BLaER1 (cell line): ENCODE measurements around the gene VEPH1.

Source experiments
- H3K27ac ChIP-seq: shearing (Covaris generic); formaldehyde crosslinking; 2 replicates; pipeline ENCODE4 v1.8.1; 2022
- H3K27me3 ChIP-seq: shearing (Covaris generic); formaldehyde crosslinking; 2 replicates; pipeline ENCODE4 v1.8.1; 2022
- H3K36me3 ChIP-seq: shearing (Covaris generic); formaldehyde crosslinking; 2 replicates; pipeline ENCODE4 v1.8.1; 2022
- H3K4me1 ChIP-seq: shearing (Covaris generic); formaldehyde crosslinking; 2 replicates; pipeline ENCODE4 v1.8.1; 2022
- H3K4me2 ChIP-seq: shearing (Covaris generic); formaldehyde crosslinking; 2 replicates; pipeline ENCODE4 v1.8.1; 2022
- H3K4me3 ChIP-seq: shearing (Covaris generic); formaldehyde crosslinking; 2 replicates; pipeline ENCODE4 v1.8.1; 2022
- H3K9ac ChIP-seq: shearing (Covaris generic); formaldehyde crosslinking; 2 replicates; pipeline ENCODE4 v1.8.1; 2022
- H3K9me3 ChIP-seq: shearing (Covaris generic); formaldehyde crosslinking; 2 replicates; pipeline ENCODE4 v1.8.1; 2022
- H4K20me1 ChIP-seq: shearing (Covaris generic); formaldehyde crosslinking; 2 replicates; pipeline ENCODE4 v1.8.1; 2022
- Cebpa-rat ChIP-seq: shearing (Covaris generic); IDR thresholded peaks from 2 replicates; pipeline ENCODE4 v1.8.1; 2022

Gene VEPH1

GRCh38 chr3:157261000-157261399 is 242.2 kb downstream of the VEPH1 start:
- no peak for TF ChIP-seq Cebpa-rat
- Histone ChIP-seq H3K9me3 (no peaks in the 10 kb centered on the region), H3K27me3 (no peaks in the 10 kb centered on the region), H3K4me1 (no peaks in the 10 kb centered on the region), H3K27ac (no peak overlapping the region), H3K4me3 (no peak overlapping the region), H3K36me3 (no peaks in the 10 kb centered on the region), H3K9ac (no peak overlapping the region), H4K20me1 (no peaks in the 10 kb centered on the region), H3K4me2 (no peak overlapping the region)

- TF ChIP-seq Cebpa-rat, result no peak
- Histone ChIP-seq H3K4me1 (no peaks in the 10 kb centered on the region), H3K27ac (no peak overlapping the region), H3K9ac (no peak overlapping the region), H3K9me3 (no peaks in the 10 kb centered on the region), H3K4me3 (no peak overlapping the region), H3K36me3 (no peaks in the 10 kb centered on the region), H4K20me1 (no peaks in the 10 kb centered on the region), H3K4me2 (no peak overlapping the region), H3K27me3 (no peaks in the 10 kb centered on the region)
Measured at GRCh38 chr3:157259825-157260224, 243.4 kb downstream of the VEPH1 start.

- Histone ChIP-seq H3K9me3 (no peaks in the 10 kb centered on the region), H3K4me3 (no peak overlapping the region), H3K36me3 (no peaks in the 10 kb centered on the region), H3K9ac (no peak overlapping the region), H3K4me2 (no peak overlapping the region), H3K27me3 (no peaks in the 10 kb centered on the region), H4K20me1 (no peaks in the 10 kb centered on the region), H3K27ac (no peak overlapping the region), H3K4me1 (no peaks in the 10 kb centered on the region)
- TF ChIP-seq Cebpa-rat, result no peak
Measured at GRCh38 chr3:157257101-157257500, 246.1 kb downstream of the VEPH1 start.

GRCh38 chr3:157255797-157256196 is 247.4 kb downstream of the VEPH1 start:
- no peaks in the 10 kb centered on the region for H3K4me1 ChIP-seq
- H3K9me3 ChIP-seq, result no peaks in the 10 kb centered on the region
- no peaks in the 10 kb centered on the region for H3K27me3 ChIP-seq
- H3K27ac ChIP-seq, result no peak overlapping the region
- H3K9ac ChIP-seq, result no peak overlapping the region
- no peak overlapping the region for H3K4me3 ChIP-seq
- H4K20me1 ChIP-seq, result no peaks in the 10 kb centered on the region
- H3K36me3 ChIP-seq, result no peaks in the 10 kb centered on the region
- no peak overlapping the region for H3K4me2 ChIP-seq
- no peak for TF ChIP-seq Cebpa-rat

- H3K36me3 ChIP-seq, result 0 out of 2 replicates have a peak, but pooled peaks cover 3% of the 10 kb centered on the region
- no peak overlapping the region for H3K27ac ChIP-seq
- H3K4me1 ChIP-seq, result peaks cover 18% of the 10 kb centered on the region
- H3K4me3 ChIP-seq, result no peak overlapping the region
- no peaks in the 10 kb centered on the region for H4K20me1 ChIP-seq
- no peaks in the 10 kb centered on the region for H3K9me3 ChIP-seq
- no peak for TF ChIP-seq Cebpa-rat
- no peaks in the 10 kb centered on the region for H3K27me3 ChIP-seq
- no peak overlapping the region for H3K4me2 ChIP-seq
- H3K9ac ChIP-seq, result no peak overlapping the region
Measured at GRCh38 chr3:157251685-157252084, 251.5 kb downstream of the VEPH1 start.

GRCh38 chr3:157249606-157250005 is 253.6 kb downstream of the VEPH1 start:
- H3K9me3 ChIP-seq, result no peaks in the 10 kb centered on the region
- no peak overlapping the region for H3K27ac ChIP-seq
- H3K4me3 ChIP-seq, result no peak overlapping the region
- no peak for TF ChIP-seq Cebpa-rat
- H3K9ac ChIP-seq, result no peak overlapping the region
- H3K27me3 ChIP-seq, result no peaks in the 10 kb centered on the region
- no peak overlapping the region for H3K4me2 ChIP-seq
- H3K36me3 ChIP-seq, result 0 out of 2 replicates have a peak, but pooled peaks cover 3% of the 10 kb centered on the region
- peaks cover 18% of the 10 kb centered on the region for H3K4me1 ChIP-seq
- H4K20me1 ChIP-seq, result no peaks in the 10 kb centered on the region

- no peak for TF ChIP-seq Cebpa-rat
- H3K4me3 ChIP-seq, result no peak overlapping the region
- peaks cover 18% of the 10 kb centered on the region for H3K4me1 ChIP-seq
- H3K9ac ChIP-seq, result no peak overlapping the region
- H4K20me1 ChIP-seq, result no peaks in the 10 kb centered on the region
- no peaks in the 10 kb centered on the region for H3K27me3 ChIP-seq
- H3K9me3 ChIP-seq, result no peaks in the 10 kb centered on the region
- 0 out of 2 replicates have a peak overlapping the region, but pooled peaks have one; percentile 38 for H3K27ac ChIP-seq
- peak overlapping the region; percentile 13 for H3K4me2 ChIP-seq
- H3K36me3 ChIP-seq, result 0 out of 2 replicates have a peak, but pooled peaks cover 3% of the 10 kb centered on the region
Measured at GRCh38 chr3:157248590-157249422, 254.4 kb downstream of the VEPH1 start.

GRCh38 chr3:157247391-157247790 is 255.8 kb downstream of the VEPH1 start:
- H3K4me1 ChIP-seq, result peaks cover 18% of the 10 kb centered on the region
- no peaks in the 10 kb centered on the region for H4K20me1 ChIP-seq
- H3K9me3 ChIP-seq, result no peaks in the 10 kb centered on the region
- TF ChIP-seq Cebpa-rat, result no peak
- no peaks in the 10 kb centered on the region for H3K27me3 ChIP-seq
- no peak overlapping the region for H3K4me3 ChIP-seq
- H3K36me3 ChIP-seq, result 0 out of 2 replicates have a peak, but pooled peaks cover 3% of the 10 kb centered on the region
- H3K27ac ChIP-seq, result no peak overlapping the region
- H3K9ac ChIP-seq, result no peak overlapping the region
- no peak overlapping the region for H3K4me2 ChIP-seq

GRCh38 chr3:157242836-157243235 is 260.4 kb downstream of the VEPH1 start:
- Histone ChIP-seq H3K36me3 (no peaks in the 10 kb centered on the region), H3K27ac (no peak overlapping the region), H3K27me3 (no peaks in the 10 kb centered on the region), H3K4me3 (no peak overlapping the region), H3K9ac (no peak overlapping the region), H3K9me3 (no peaks in the 10 kb centered on the region), H4K20me1 (no peaks in the 10 kb centered on the region), H3K4me1 (peaks cover 5% of the 10 kb centered on the region; the same call in 1 of the 2 replicates), H3K4me2 (no peak overlapping the region)
- TF ChIP-seq Cebpa-rat, result no peak

GRCh38 chr3:157241599-157241998 is 261.6 kb downstream of the VEPH1 start:
- Histone ChIP-seq H4K20me1 (no peaks in the 10 kb centered on the region), H3K9me3 (no peaks in the 10 kb centered on the region), H3K27me3 (no peaks in the 10 kb centered on the region), H3K9ac (no peak overlapping the region), H3K36me3 (no peaks in the 10 kb centered on the region), H3K4me3 (no peak overlapping the region), H3K4me1 (no peaks in the 10 kb centered on the region), H3K4me2 (no peak overlapping the region), H3K27ac (no peak overlapping the region)
- no peak for TF ChIP-seq Cebpa-rat
